Glutamatergic neuron (in vitro differentiated cells): ENCODE data around the gene PPM1L. TPM values are rescaled to one million over a fixed set of nuclear protein-coding genes. Genes with fewer than 3 reads are reported as not detected.
A peak's percentile ranks its signal among the peaks of the same experiment; 100 is the strongest.

Experiments used
- DNase-seq: peaks from one replicate; pipeline ENCODE4 v3.0.0; 2022
- H3K27ac Mint-ChIP-seq: one replicate; pipeline ENCODE4 v1.8.0; 2020; ENCODE audit warnings: mild to moderate bottlenecking, mixed read lengths, inconsistent platforms; ENCODE audit not compliant: unreplicated experiment
- H3K27me3 Mint-ChIP-seq: one replicate; pipeline ENCODE4 v1.8.0; 2020; ENCODE audit warnings: mild to moderate bottlenecking, moderate library complexity, mixed read lengths, inconsistent platforms; ENCODE audit not compliant: unreplicated experiment
- H3K36me3 Mint-ChIP-seq: one replicate; pipeline ENCODE4 v1.8.0; 2020; ENCODE audit warnings: mild to moderate bottlenecking, mixed read lengths, inconsistent platforms; ENCODE audit not compliant: unreplicated experiment
- H3K4me1 Mint-ChIP-seq: one replicate; pipeline ENCODE4 v1.8.0; 2020; ENCODE audit warnings: mild to moderate bottlenecking, low read depth, mixed read lengths, inconsistent platforms; ENCODE audit not compliant: unreplicated experiment
- H3K4me3 Mint-ChIP-seq: one replicate; pipeline ENCODE4 v1.8.0; 2020; ENCODE audit warnings: mild to moderate bottlenecking, mixed read lengths, inconsistent platforms; ENCODE audit not compliant: unreplicated experiment
- H3K9me3 Mint-ChIP-seq: one replicate; pipeline ENCODE4 v1.8.0; 2020; ENCODE audit warnings: mild to moderate bottlenecking, moderate library complexity, mixed read lengths, inconsistent platforms; ENCODE audit not compliant: unreplicated experiment
- total RNA-seq: library from RNA; stranded (reverse); fragmentation: NEBNext Ultra II Directional; extraction: Animal tissue kit (Norgen Biotek cat#: 25700); gene quantifications from one replicate; pipeline ENCODE4 v1.2.1, GENCODE V29; 2021; ENCODE audit not compliant: unreplicated experiment
- TF ChIP-seq, protein P1 (sequence below): fragments of 200-600 bp; sonication (generic); IDR thresholded peaks from one replicate; pipeline ENCODE4 v1.5.0; 2021; ENCODE audit not compliant: partially characterized antibody, unreplicated experiment

PPM1L gene
- total RNA-seq, 1 donor from 2014 or later, result 81.4 TPM

DNA sequence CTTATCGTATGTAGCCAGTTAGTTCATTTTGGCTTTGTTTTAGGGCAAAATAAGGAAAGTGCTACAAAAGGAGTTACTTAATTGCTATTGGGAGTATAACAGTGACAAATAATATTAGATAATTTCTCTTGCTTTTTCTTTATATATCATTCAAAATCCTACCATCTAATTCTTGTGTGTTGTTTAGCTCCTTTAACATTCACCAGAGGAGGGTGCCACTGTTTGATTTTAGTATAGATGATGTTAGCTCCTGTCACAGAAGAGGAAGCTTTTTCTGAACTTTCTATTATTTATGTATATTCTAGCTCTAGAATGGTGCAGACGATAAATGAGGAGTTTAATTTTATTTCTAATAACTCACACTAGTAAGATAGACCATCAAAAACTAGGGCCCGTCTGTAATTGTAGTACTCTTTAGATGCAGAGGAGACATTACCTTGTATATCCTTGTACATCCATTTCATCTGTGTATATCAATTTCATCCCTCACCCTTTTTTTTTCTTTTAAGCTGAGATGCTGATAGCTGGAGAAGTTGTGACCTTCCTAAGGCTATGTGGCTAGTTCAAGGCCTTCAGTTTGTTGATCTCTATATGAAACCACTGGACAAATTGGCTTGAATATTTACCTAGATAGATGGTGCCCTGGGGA lies 3.0 kb downstream of the PPM1L start:
- Mint-ChIP-seq H3K4me1 (peaks cover 16% of the 10 kb centered on the region), H3K27me3 (peaks cover 19% of the 10 kb centered on the region), H3K4me3 (peak overlapping the region; percentile 88), H3K9me3 (peaks cover 24% of the 10 kb centered on the region), H3K27ac (peak overlapping the region; percentile 17), H3K36me3 (no peaks in the 10 kb centered on the region)
- DNase-seq, result no peak
- TF ChIP-seq, protein P1, sequence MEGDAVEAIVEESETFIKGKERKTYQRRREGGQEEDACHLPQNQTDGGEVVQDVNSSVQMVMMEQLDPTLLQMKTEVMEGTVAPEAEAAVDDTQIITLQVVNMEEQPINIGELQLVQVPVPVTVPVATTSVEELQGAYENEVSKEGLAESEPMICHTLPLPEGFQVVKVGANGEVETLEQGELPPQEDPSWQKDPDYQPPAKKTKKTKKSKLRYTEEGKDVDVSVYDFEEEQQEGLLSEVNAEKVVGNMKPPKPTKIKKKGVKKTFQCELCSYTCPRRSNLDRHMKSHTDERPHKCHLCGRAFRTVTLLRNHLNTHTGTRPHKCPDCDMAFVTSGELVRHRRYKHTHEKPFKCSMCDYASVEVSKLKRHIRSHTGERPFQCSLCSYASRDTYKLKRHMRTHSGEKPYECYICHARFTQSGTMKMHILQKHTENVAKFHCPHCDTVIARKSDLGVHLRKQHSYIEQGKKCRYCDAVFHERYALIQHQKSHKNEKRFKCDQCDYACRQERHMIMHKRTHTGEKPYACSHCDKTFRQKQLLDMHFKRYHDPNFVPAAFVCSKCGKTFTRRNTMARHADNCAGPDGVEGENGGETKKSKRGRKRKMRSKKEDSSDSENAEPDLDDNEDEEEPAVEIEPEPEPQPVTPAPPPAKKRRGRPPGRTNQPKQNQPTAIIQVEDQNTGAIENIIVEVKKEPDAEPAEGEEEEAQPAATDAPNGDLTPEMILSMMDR, result no peak

DNA sequence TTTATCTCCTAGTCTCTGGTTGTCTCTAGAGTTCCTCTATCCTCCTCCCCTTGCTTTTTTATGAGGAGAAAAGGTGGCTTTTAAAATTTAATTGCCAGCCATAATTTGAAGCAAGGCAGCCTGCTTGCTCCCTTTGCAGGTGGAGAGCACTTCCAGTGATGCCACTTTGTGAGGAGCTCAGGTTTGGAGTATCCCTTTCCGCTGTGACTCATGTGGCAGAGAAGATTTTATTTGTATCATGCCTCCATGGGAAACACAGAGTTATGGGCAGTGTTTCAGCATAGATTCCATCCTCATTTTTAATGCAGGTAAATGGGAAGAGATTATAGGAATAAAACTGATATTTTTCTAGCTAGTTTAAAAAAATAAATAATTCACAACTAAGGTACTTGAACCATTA lies 7.0 kb downstream of the PPM1L start:
- TF ChIP-seq, protein P1, result no peak
- DNase-seq, result no peak
- H3K27me3 Mint-ChIP-seq, result peaks cover 2% of the 10 kb centered on the region
- H3K4me1 Mint-ChIP-seq, result peaks cover 19% of the 10 kb centered on the region
- no peak overlapping the region for H3K4me3 Mint-ChIP-seq
- peaks cover 2% of the 10 kb centered on the region for H3K9me3 Mint-ChIP-seq
- H3K36me3 Mint-ChIP-seq, result peaks cover 3% of the 10 kb centered on the region
- H3K27ac Mint-ChIP-seq, result no peak overlapping the region

DNA sequence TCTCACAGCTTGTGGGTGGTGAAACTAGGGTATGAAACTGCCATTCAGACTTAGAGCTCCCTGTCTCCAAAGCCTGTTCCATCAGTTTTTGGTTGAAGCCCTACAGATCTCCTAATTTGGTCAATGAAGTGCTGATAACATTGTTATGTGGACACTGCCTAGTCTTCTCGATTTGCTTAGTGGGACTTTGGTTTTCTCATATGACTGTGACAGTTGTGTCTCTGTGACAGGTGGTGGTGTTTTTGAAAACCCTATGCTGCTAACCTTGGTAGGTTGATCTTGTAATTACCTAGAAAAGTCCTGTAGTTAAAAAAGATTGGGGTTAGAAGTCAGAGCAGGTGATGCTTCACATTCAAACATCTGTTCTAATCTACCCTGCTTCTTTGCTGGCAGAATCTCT lies 9.2 kb downstream of the PPM1L start:
- TF ChIP-seq, protein P1, result no peak
- Mint-ChIP-seq H3K4me1 (peaks cover 10% of the 10 kb centered on the region), H3K4me3 (no peak overlapping the region), H3K27me3 (peaks cover 2% of the 10 kb centered on the region), H3K9me3 (peaks cover 2% of the 10 kb centered on the region), H3K36me3 (peaks cover 3% of the 10 kb centered on the region), H3K27ac (no peak overlapping the region)
- DNase-seq, result no peak

DNA sequence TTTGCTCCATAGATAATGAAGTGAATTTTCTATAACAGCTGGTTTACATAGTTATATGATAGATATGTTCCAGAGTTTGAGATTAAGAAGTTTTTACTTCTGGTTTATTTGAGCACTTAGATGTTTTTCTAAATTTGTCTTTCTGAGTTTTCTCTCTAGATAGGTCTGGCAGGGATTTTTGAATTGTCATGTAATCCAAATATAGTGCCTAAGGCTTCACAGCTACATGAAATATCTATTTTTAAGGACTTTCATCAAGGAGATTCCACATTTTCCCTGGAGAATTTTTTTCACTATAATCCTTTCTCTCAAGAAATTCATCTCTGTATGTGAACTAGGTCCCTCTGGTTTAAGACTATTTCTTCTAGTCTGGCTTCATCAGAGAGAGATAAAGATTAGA lies 12.0 kb downstream of the PPM1L start:
- H3K4me1 Mint-ChIP-seq, result peaks cover 12% of the 10 kb centered on the region
- no peak for DNase-seq
- no peak overlapping the region for H3K4me3 Mint-ChIP-seq
- H3K27me3 Mint-ChIP-seq, result peaks cover 2% of the 10 kb centered on the region
- TF ChIP-seq, protein P1, result no peak
- H3K9me3 Mint-ChIP-seq, result peaks cover 2% of the 10 kb centered on the region
- no peak overlapping the region for H3K27ac Mint-ChIP-seq
- H3K36me3 Mint-ChIP-seq, result peaks cover 3% of the 10 kb centered on the region

DNA sequence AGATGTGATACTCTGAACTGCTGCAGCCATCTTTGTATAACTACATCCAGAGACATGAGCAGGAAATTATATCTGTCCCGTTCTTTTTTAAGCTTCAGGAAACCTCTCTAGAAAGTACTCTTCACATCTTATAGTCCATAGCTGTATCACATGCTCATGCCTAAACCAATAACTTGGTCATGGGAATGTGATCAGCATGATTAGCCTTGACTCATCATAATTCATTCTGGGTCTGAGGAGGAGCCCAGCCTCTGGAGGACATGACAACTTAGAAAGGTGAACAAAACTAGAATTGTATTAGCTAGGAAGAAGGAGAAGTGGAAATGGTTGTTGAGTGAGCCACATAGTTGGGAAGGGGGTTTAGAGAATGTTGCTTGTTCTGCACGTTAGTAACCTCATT lies 12.9 kb downstream of the PPM1L start:
- H3K27ac Mint-ChIP-seq, result no peak overlapping the region
- peaks cover 15% of the 10 kb centered on the region for H3K4me1 Mint-ChIP-seq
- DNase-seq, result no peak
- H3K9me3 Mint-ChIP-seq, result peaks cover 2% of the 10 kb centered on the region
- H3K4me3 Mint-ChIP-seq, result no peak overlapping the region
- TF ChIP-seq, protein P1, result no peak
- H3K27me3 Mint-ChIP-seq, result peaks cover 2% of the 10 kb centered on the region
- H3K36me3 Mint-ChIP-seq, result peaks cover 3% of the 10 kb centered on the region
